Urothelium cell line (cell line): ENCODE data around the gene LILRB5.
"Not testable (repeated sequence)": the region's sequence is repeated elsewhere in the genome, so short reads cannot be mapped to it uniquely, and the experiment has no call there.

ENCODE experiments used
- DNase-seq: peaks from one replicate; pipeline ENCODE4 v3.0.0; 2011; ENCODE audit warnings: low spot score, mixed read lengths
- FAIRE-seq: peaks from 2 replicates; lab custom pipeline; 2011; peaks lifted over from hg19 to GRCh38; lab: Jason Lieb, UNC

The LILRB5 gene

GRCh38 chr19:54217517-54218247, 39.4 kb downstream of the LILRB5 start:
- DNase-seq, FAIRE-seq: not testable (repeated sequence)

- DNase-seq (no peak), FAIRE-seq (no peak)
These were observed 40.2 kb downstream of the LILRB5 start for GRCh38 chr19:54216869-54217268.

- not testable (repeated sequence) for FAIRE-seq, DNase-seq
These were observed 42.3 kb downstream of the LILRB5 start for GRCh38 chr19:54214734-54215133.

GRCh38 chr19:54214217-54214616, 42.9 kb downstream of the LILRB5 start:
- not testable (repeated sequence) for DNase-seq, FAIRE-seq

GRCh38 chr19:54211235-54211634, 45.8 kb downstream of the LILRB5 start:
- FAIRE-seq = no peak

GRCh38 chr19:54209811-54210494, 47.1 kb downstream of the LILRB5 start:
- FAIRE-seq (no peak), DNase-seq (peak; percentile 83)

More at GRCh38 chr19:54211235-54211634, 45.8 kb downstream of the LILRB5 start:
- DNase-seq = no peak

GRCh38 chr19:54209058-54209810, 47.8 kb downstream of the LILRB5 start:
- no peak for FAIRE-seq
- no peak for DNase-seq

GRCh38 chr19:54208784-54209057, 48.4 kb downstream of the LILRB5 start:
- DNase-seq (no peak), FAIRE-seq (no peak)

- FAIRE-seq (no peak), DNase-seq (no peak)
These were observed 48.9 kb downstream of the LILRB5 start for GRCh38 chr19:54207983-54208783.

- DNase-seq = no peak
- FAIRE-seq = no peak
These were observed 49.4 kb downstream of the LILRB5 start for GRCh38 chr19:54207676-54207982.

- DNase-seq, FAIRE-seq: not testable (repeated sequence)
These were observed 49.9 kb downstream of the LILRB5 start for GRCh38 chr19:54207193-54207592.

- DNase-seq (no peak), FAIRE-seq (no peak)
These were observed 50.3 kb downstream of the LILRB5 start for GRCh38 chr19:54206831-54207177.

GRCh38 chr19:54206030-54206830, 50.8 kb downstream of the LILRB5 start:
- FAIRE-seq (no peak), DNase-seq (no peak)

GRCh38 chr19:54204767-54205468, 52.2 kb downstream of the LILRB5 start:
- FAIRE-seq = no peak
- DNase-seq = no peak

GRCh38 chr19:54203151-54203611, 53.9 kb downstream of the LILRB5 start:
- no peak for DNase-seq
- FAIRE-seq = no peak

- FAIRE-seq = no peak
- DNase-seq = no peak
These were observed 55.1 kb downstream of the LILRB5 start for GRCh38 chr19:54201980-54202379.

- FAIRE-seq = no peak
- DNase-seq = no peak
These were observed 55.8 kb downstream of the LILRB5 start for GRCh38 chr19:54201172-54201701.
